Endothelial cell of hepatic sinusoid (primary cell): ENCODE measurements around the gene MLANA.
"Not testable (repeated sequence)": the region's sequence is repeated elsewhere in the genome, so short reads cannot be mapped to it uniquely, and the experiment has no call there.

Experiments
- in situ Hi-C: cut with HindIII; loops from 2 replicates; pipeline ENCODE4 v1.10.0; 2017; ENCODE audit warnings: low sequenced_read_pairs

Gene MLANA

GRCh38 chr9:5869315-5870019 lies 21.2 kb upstream of the MLANA start:
- in situ Hi-C loops: loop anchor here (5.0 kb wide), 1 partner anchor 37 kb away; the partner anchor contains the start of gene ERMP1

DNA sequence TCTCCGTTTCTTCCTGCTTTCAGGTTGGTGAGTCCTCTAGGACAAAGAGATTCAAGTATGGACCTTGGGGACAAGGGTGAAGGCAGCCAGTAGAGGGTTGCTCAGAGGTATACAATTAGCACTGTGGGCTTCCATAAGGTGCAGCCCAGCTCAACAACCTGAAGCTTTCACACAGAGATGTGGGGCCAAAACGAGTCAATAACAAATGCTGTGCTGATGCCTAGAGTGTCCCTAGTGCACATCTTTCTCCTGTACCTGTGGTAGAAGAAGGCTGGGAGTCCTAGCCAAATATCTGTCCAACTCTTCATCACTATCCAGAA lies 20.7 kb upstream of the MLANA start:
- in situ Hi-C loops: loop anchor here (5.0 kb wide), 1 partner anchor 38 kb away; the partner anchor contains the start of gene ERMP1

DNA sequence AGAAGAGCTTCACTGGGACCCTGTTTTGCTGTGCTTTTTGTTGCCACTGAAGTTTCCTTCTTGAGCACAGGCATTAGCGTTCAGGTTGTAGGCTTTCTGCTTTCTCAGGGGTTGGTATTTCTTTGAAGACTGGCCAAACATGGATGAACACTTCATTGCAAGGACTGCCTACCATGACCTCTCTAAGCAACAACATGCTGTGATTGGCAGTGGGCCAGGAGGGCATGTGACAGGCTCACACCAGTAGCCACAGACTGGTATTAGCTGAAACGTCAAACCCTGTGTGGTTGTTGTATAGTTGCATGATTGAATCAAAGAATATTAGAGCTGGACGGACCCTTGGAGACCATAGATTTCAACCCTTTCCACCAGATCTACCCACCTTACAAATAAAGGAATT lies 20.0 kb upstream of the MLANA start:
- in situ Hi-C loops: loop anchor here (5.0 kb wide), 1 partner anchor 38 kb away; the partner anchor contains the start of gene ERMP1

GRCh38 chr9:5871785-5872184 lies 18.9 kb upstream of the MLANA start:
- in situ Hi-C loops: loop anchor here (5.0 kb wide), 1 partner anchor 39 kb away; the partner anchor contains the start of gene ERMP1

DNA sequence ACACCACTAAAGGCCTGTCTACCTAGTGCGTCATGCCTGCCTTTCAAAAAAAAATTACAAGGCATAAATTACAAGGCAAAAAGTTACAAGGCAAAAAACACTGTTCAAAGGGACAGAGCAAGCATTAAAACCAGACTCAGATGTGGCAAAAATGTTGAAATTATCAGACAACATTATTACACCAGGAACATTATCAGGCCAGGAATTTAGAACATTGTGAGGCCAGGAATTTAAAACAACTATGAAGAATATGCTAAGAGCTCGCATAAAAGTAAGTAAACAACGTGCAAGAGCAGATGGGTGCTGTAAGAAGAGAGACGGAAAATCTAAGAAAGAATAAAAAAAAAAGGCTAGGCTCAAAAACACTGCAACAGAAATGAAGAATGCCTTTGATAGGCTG lies 18.2 kb upstream of the MLANA start:
- in situ Hi-C loops: loop anchor here (5.0 kb wide), 1 partner anchor 40 kb away; the partner anchor contains the start of gene ERMP1

DNA sequence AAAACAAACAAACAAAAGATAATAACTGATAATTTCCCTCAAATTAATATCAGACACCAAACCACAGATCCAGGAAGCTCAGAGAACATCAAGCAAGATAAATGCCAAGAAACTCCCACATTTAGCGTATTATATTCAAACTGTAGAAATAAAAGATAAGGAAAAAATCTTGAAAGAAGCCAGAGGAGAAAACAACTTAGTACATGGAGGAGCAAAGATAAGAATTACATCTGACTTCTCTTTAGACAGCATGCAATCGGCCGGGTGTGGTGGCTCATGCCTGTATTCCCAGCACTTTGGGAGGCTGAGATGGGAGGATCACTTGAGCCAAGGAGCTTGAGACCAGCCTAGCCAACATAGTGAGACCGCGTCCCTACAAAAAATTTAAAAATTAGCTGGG lies 17.2 kb upstream of the MLANA start:
- in situ Hi-C loops: loop anchor here (5.0 kb wide), 1 partner anchor 41 kb away; the partner anchor contains the start of gene ERMP1

- in situ Hi-C loops: loop anchor here (5.0 kb wide), 1 partner anchor 42 kb away; the partner anchor contains the start of gene ERMP1
These were observed 16.6 kb upstream of the MLANA start for GRCh38 chr9:5874048-5874447.

- in situ Hi-C loops: no loop called here
These were observed 14.7 kb upstream of the MLANA start for GRCh38 chr9:5876026-5876425.

DNA sequence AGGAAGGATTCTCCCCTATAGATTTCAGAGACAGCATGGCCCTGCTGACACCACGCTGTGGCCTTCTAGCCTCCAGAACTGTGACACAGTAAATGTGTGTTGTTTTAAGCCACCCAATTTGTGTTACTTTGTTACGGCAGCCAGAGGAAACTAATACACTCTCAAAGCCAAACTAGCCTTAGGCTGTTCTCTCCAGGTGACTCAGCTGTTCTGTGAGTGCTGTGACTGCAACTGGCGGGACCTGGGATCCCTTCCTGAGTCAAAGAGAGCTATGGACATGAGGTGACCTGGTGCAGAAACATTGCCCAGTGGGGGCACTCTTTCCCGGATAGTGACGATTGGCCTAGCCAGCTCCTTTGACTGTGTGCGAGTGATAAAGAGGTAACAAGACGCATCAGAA lies 14.0 kb upstream of the MLANA start:
- in situ Hi-C loops: no loop called here

GRCh38 chr9:5879419-5880181 lies 11.1 kb upstream of the MLANA start:
- in situ Hi-C loops: no loop called here

DNA sequence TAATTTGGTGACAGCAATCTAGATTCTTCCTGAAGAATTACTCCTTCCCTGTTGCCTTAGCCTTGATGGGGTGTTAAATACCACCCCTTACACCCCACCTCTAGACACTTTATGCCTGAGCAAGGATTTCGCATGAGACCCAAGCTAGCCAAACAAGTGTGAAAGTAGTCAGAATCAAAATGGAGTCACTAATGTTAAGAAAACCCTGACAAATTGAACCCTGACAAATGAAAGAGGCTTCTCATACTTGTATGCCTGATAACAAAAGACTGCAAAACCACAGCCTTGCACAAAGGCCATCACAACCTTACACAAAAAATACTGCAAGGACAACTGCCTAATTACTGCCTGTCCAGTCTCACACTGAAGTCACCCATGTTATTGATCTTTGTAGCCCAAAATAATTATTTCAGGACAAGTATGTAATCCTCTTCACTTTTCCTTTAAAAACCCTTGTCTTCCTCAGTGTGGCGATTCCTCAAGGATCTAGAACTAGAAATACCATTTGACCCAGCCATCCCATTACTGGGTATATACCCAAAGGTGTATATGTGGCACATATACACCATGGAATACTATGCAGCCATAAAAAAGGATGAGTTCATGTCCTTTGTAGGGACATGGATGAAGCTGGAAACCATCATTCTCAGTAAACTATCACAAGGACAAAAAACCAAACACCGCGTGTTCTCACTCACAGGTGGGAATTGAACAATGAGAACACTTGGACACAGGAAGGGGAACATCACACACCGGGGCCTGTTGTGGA lies 8.3 kb upstream of the MLANA start:
- in situ Hi-C loops: not testable (repeated sequence)

- in situ Hi-C loops: no loop called here
These were observed 6.5 kb upstream of the MLANA start for GRCh38 chr9:5884191-5884590.

GRCh38 chr9:5886114-5886939 lies 4.4 kb upstream of the MLANA start:
- in situ Hi-C loops: no loop called here

GRCh38 chr9:5892456-5893133 lies 1.9 kb downstream of the MLANA start:
- in situ Hi-C loops: loop anchor here (10.0 kb wide), 1 partner anchor 102 kb away; no protein-coding TSS in a partner anchor

DNA sequence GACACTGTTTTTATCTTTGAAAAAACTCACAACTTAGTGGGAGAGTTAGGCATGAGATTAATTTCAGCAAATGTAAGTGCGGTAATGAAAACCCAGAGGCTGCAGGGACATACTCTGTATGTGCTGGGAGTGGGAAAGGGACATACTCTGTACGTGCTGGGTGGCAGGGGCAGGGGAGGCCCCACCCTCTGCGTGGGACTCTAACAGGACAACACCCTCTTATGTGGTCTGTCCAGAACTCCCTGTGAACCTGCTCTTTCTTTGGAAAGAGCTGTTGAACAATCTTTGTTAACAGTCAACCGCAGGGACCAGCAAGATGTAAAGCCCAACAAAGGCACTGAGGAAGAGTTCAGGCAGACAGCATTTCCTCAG lies 2.4 kb downstream of the MLANA start:
- in situ Hi-C loops: loop anchor here (10.0 kb wide), 1 partner anchor 102 kb away; no protein-coding TSS in a partner anchor

- in situ Hi-C loops: loop anchor here (10.0 kb wide), 1 partner anchor 101 kb away; no protein-coding TSS in a partner anchor
These were observed 3.0 kb downstream of the MLANA start for GRCh38 chr9:5893591-5894236.

- in situ Hi-C loops: loop anchor here (10.0 kb wide), 1 partner anchor 100 kb away; no protein-coding TSS in a partner anchor
These were observed 3.7 kb downstream of the MLANA start for GRCh38 chr9:5894237-5894959.

DNA sequence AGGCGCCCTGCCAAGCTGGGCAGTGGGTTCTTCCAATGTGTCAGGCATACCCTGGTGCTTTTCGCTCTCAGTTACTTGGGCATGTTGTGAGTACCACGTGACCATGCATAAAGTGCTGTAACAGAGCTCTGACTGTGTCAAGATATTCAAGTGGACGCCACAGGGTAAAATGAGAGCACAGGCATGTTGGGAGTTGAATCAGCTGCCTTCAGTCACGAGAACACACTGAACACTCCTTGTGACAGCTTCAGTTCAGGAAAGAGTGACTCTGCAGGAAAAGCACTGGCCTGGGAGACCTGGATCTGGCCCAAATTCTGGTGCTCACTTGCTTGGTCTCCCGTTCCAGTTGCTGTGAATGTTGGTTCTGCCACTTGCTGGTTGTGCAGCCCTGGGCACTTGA lies 5.1 kb downstream of the MLANA start:
- in situ Hi-C loops: loop anchor here (10.0 kb wide), 1 partner anchor 99 kb away; no protein-coding TSS in a partner anchor
